Panc1 (cell line): Measurements from ENCODE around the gene ZFP14. TPM values are rescaled to one million over a fixed set of nuclear protein-coding genes. Genes with fewer than 3 reads are reported as not detected.

Experiments
- ATAC-seq: fragments of 200-7000 bp; cut with Tn5 transposase; 2 replicates; pipeline ENCODE4 v1.9.1; 2020; ENCODE audit warnings: mild to moderate bottlenecking, moderate library complexity
- BruUV-seq: library from RNA; stranded (reverse); fragments of 400-500 nt; replicated peaks from 2 replicates; lab custom pipeline; 2021; lab: Mats Ljungman, UMichigan
- CTCF ChIA-PET: fragments of 300-600 bp; sonication (Branson Sonifier 250); formaldehyde crosslinking; loops from one replicate; lab custom pipeline; 2022; ENCODE audit warnings: antibody characterized with exemption; lab: Charles Lee
- POLR2A ChIA-PET: fragments of 300-600 bp; sonication (Branson Sonifier 250); formaldehyde crosslinking; loops from one replicate; lab custom pipeline; 2022; ENCODE audit warnings: antibody characterized with exemption; lab: Charles Lee
- DNase-seq: peaks from one replicate; pipeline ENCODE4 v3.0.0-alpha.2; 2010; ENCODE audit warnings: low read depth, low spot score
- H3K27ac ChIP-seq: 2 replicates; pipeline ENCODE4 v1.5.1; 2011; ENCODE audit warnings: mild to moderate bottlenecking, low read length, inconsistent platforms
- H3K27me3 ChIP-seq: fragments of 200-500 bp; sonication (Bioruptor generic); 2 replicates; pipeline ENCODE4 v1.6.0; 2014; ENCODE audit warnings: low read length, inconsistent platforms; ENCODE audit not compliant: control insufficient read depth, insufficient read depth
- H3K36me3 ChIP-seq: fragments of 200-500 bp; sonication (Bioruptor generic); 2 replicates; pipeline ENCODE4 v1.5.1; 2014; ENCODE audit warnings: inconsistent platforms, mild to moderate bottlenecking, low read length, moderate library complexity; ENCODE audit not compliant: control insufficient read depth, insufficient read depth
- H3K4me1 ChIP-seq: 2 replicates; pipeline ENCODE4 v1.5.1; 2011; ENCODE audit warnings: inconsistent platforms, mild to moderate bottlenecking, low read length, moderate library complexity; ENCODE audit not compliant: control insufficient read depth, insufficient read depth
- H3K4me3 ChIP-seq, 2 experiments: 2 replicates each; pipeline ENCODE4 v1.5.1; 2011 to 2012; ENCODE audit warnings: low read depth in 2 of 2, low read length in 2 of 2, mild to moderate bottlenecking in 2 of 2, inconsistent platforms in 1 of 2, moderate library complexity in 1 of 2
- H3K9me3 ChIP-seq: fragments of 200-500 bp; sonication (Bioruptor generic); 2 replicates; pipeline ENCODE4 v1.5.1; 2014; ENCODE audit warnings: low read depth, mild to moderate bottlenecking, inconsistent platforms, low read length, moderate library complexity; ENCODE audit not compliant: control insufficient read depth, insufficient read depth
- CTCF ChIP-seq: fragments of 450-650 bp; IDR thresholded peaks from 2 replicates; pipeline ENCODE4 v1.5.1; 2017; ENCODE audit warnings: mild to moderate bottlenecking
- POLR2AphosphoS5 ChIP-seq: IDR thresholded peaks from 2 replicates; pipeline ENCODE4 v1.6.1; 2012; ENCODE audit warnings: mild to moderate bottlenecking, low read depth, low read length, moderate library complexity
- SIN3A ChIP-seq: IDR thresholded peaks from 2 replicates; pipeline ENCODE4 v1.6.1; 2012; ENCODE audit warnings: low read depth, mild to moderate bottlenecking, low read length, moderate library complexity, borderline replicate concordance; ENCODE audit not compliant: insufficient read depth
- TCF7L2 ChIP-seq: IDR thresholded peaks from 2 replicates; pipeline ENCODE4 v1.6.1; 2011; ENCODE audit warnings: mild to moderate bottlenecking, low read depth, low read length, inconsistent platforms
- in situ Hi-C: cut with HindIII; loops from 2 replicates; pipeline ENCODE4 v1.10.0; 2016; ENCODE audit warnings: low sequenced_read_pairs, low pct_unique_long_range_greater_than_20kb
- intact Hi-C: fragments of 100-400 bp; cut with micrococcal nuclease; formaldehyde crosslinking; loops from one replicate; pipeline ENCODE4 v1.10.0; 2022; ENCODE audit not compliant: unreplicated experiment
- total RNA-seq: library from RNA; stranded (reverse); gene quantifications from one replicate; pipeline ENCODE4 v1.2.1, GENCODE V29; 2021; ENCODE audit not compliant: unreplicated experiment
- TF ChIP-seq, protein P1 (sequence below), 2 experiments: IDR thresholded peaks; 2 replicates each; pipeline ENCODE4 v1.6.1; 2011 to 2012; ENCODE audit warnings: low read depth in 2 of 2, control low read depth in 1 of 2, low read length in 1 of 2, mild to moderate bottlenecking in 1 of 2, moderate library complexity in 1 of 2; ENCODE audit not compliant: insufficient read depth in 1 of 2

The ZFP14 gene
- total RNA-seq, 1 experiment from 2014 or later = 3.3 TPM

GRCh38 chr19:36340786-36341372, 38.1 kb downstream of the ZFP14 start:
- POLR2A ChIA-PET = no interaction called here
- intact Hi-C loops = no loop called here
- H3K9me3 ChIP-seq = peaks cover 46% of the 10 kb centered on the region

DNA sequence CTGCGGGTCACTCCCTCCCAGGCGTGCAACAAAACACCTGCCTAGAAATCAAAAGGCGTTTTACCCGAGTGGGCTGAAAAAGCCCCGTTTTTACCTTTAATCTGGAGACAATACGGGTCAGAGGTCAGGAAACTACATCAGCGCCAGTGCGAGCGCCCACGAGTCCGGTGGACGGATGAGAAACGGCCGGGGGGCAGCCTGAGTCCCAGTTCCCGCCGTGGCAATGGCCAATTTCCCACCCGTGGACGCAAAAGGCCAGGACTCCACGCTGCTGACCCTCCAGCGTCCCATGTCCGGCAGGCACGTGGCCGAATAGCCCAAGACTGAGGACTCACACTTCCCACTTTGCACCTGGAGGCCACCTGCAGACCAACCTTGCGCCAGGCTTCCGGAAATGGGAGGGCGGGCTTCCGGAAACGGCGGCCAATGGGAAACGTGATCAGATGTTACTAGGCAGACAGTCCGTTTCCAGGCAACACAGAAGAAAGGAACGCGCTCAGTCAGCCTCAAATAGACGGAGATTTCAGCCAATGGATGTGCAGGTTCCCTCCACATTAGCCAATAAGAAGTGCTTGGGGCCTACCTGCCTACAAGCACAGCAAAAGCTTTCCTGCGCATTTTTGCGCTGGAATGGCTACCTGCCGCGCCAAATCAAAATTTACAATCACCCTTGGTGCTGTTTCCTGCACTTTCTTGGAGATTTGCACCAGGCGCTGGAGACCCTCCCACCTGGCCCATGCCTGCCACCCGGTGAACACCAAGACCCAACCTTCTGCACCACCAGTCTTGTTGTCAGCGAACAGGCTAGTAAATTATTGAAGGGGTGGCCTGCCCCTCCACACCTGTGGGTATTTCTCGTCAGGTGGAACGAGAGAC, 47.4 kb downstream of the ZFP14 start:
- Histone ChIP-seq H3K4me3 (peak overlapping the region; percentile 84 to 92), H3K36me3 (no peaks in the 10 kb centered on the region), H3K27me3 (no peaks in the 10 kb centered on the region), H3K9me3 (peaks cover 4% of the 10 kb centered on the region; the same call in 1 of the 2 replicates), H3K27ac (peak overlapping the region; percentile 91), H3K4me1 (peaks cover 6% of the 10 kb centered on the region; the same call in 1 of the 2 replicates)
- peak; percentile 98 for TF ChIP-seq TCF7L2
- no peak for TF ChIP-seq SIN3A
- TF ChIP-seq CTCF = no peak
- TF ChIP-seq, protein P1, sequence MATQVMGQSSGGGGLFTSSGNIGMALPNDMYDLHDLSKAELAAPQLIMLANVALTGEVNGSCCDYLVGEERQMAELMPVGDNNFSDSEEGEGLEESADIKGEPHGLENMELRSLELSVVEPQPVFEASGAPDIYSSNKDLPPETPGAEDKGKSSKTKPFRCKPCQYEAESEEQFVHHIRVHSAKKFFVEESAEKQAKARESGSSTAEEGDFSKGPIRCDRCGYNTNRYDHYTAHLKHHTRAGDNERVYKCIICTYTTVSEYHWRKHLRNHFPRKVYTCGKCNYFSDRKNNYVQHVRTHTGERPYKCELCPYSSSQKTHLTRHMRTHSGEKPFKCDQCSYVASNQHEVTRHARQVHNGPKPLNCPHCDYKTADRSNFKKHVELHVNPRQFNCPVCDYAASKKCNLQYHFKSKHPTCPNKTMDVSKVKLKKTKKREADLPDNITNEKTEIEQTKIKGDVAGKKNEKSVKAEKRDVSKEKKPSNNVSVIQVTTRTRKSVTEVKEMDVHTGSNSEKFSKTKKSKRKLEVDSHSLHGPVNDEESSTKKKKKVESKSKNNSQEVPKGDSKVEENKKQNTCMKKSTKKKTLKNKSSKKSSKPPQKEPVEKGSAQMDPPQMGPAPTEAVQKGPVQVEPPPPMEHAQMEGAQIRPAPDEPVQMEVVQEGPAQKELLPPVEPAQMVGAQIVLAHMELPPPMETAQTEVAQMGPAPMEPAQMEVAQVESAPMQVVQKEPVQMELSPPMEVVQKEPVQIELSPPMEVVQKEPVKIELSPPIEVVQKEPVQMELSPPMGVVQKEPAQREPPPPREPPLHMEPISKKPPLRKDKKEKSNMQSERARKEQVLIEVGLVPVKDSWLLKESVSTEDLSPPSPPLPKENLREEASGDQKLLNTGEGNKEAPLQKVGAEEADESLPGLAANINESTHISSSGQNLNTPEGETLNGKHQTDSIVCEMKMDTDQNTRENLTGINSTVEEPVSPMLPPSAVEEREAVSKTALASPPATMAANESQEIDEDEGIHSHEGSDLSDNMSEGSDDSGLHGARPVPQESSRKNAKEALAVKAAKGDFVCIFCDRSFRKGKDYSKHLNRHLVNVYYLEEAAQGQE (IDR thresholded peaks at IDR 0.05; ENCODE audit: insufficient read depth in 1 of 2, low read depth in 2 of 2, low read length in 1 of 2) = 0 out of 4 replicates have a peak, but pooled peaks of 1 of the 2 experiments have one; percentile 20
- peak; percentile 78; the same call in 1 of the 2 replicates for TF ChIP-seq POLR2AphosphoS5
- ChIA-PET POLR2A (no interaction called here), CTCF (no interaction called here)
- in situ Hi-C loops = no loop called here
- peak; percentile 88 for DNase-seq
- intact Hi-C loops = no loop called here
- no TSS peak for BruUV-seq
- ATAC-seq = peak; percentile 100

More at GRCh38 chr19:36340786-36341372, 38.1 kb downstream of the ZFP14 start:
- Histone ChIP-seq H3K27ac (no peak overlapping the region), H3K27me3 (no peaks in the 10 kb centered on the region), H3K4me3 (no peak overlapping the region), H3K4me1 (no peaks in the 10 kb centered on the region), H3K36me3 (no peaks in the 10 kb centered on the region)
- DNase-seq = no peak
- no TSS peak for BruUV-seq
- in situ Hi-C loops = no loop called here
- no peak for TF ChIP-seq POLR2AphosphoS5
- no peak for TF ChIP-seq SIN3A
- TF ChIP-seq, protein P1 (IDR thresholded peaks at IDR 0.05; ENCODE audit: insufficient read depth in 1 of 2, low read depth in 2 of 2, low read length in 1 of 2) = no peak
- no peak for TF ChIP-seq CTCF
- TF ChIP-seq TCF7L2 = no peak
- CTCF ChIA-PET = no interaction called here
- no peak for ATAC-seq
